ENCODE measurements around the gene ZNF329.

The ZNF329 gene

GRCh38 chr19:58118979-58119733, 31.4 kb downstream of the ZNF329 start:
- no peaks in the 10 kb centered on the region for H3K27me3 ChIP-seq (ENCODE audit: low read length)
- no peak overlapping the region for H3K27ac ChIP-seq (ENCODE audit: low read depth, low read length)
- H3K9ac ChIP-seq (ENCODE audit: low read length) = no peak overlapping the region
- no peaks in the 10 kb centered on the region for H3F3A ChIP-seq (ENCODE audit: insufficient read depth)
- no peak overlapping the region for H3K4me3 ChIP-seq (ENCODE audit: insufficient read depth, low read length, poor library complexity, severe bottlenecking)
- TF ChIP-seq CTCF (IDR thresholded peaks at IDR 0.05; ENCODE audit: insufficient read depth, low read length, poor library complexity, severe bottlenecking) (no peak), EZH2phosphoT487 (conservative IDR thresholded peaks at IDR 0.05; ENCODE audit: low read length) (no peak)
- peaks cover 46% of the 10 kb centered on the region for H3K9me3 ChIP-seq (ENCODE audit: insufficient read depth, low read length)
- no peak overlapping the region for H2AFZ ChIP-seq (ENCODE audit: low read depth, low read length, severe bottlenecking)
- H3K36me3 ChIP-seq (ENCODE audit: low read length) = no peaks in the 10 kb centered on the region
- no peaks in the 10 kb centered on the region for H3K79me2 ChIP-seq (ENCODE audit: insufficient read depth, low read length)
- H3K9me2 ChIP-seq (replicated peaks; ENCODE audit: insufficient read depth, low read length) = no peaks in the 10 kb centered on the region
- H4K20me1 ChIP-seq (ENCODE audit: low read depth, low read length) = no peaks in the 10 kb centered on the region
- H3K4me2 ChIP-seq (ENCODE audit: low read depth, low read length, poor library complexity, severe bottlenecking) = no peak overlapping the region

- Histone ChIP-seq H3K4me3 (ENCODE audit: insufficient read depth, low read length, poor library complexity, severe bottlenecking) (no peak overlapping the region), H3K79me2 (ENCODE audit: insufficient read depth, low read length) (no peaks in the 10 kb centered on the region), H3K9me3 (ENCODE audit: insufficient read depth, low read length) (peaks cover 34% of the 10 kb centered on the region)
Measured at GRCh38 chr19:58117841-58118575, 32.6 kb downstream of the ZNF329 start.

GRCh38 chr19:58108546-58108817, 42.1 kb downstream of the ZNF329 start:
- H3K4me2 ChIP-seq (ENCODE audit: low read depth, low read length, poor library complexity, severe bottlenecking) = no peak overlapping the region
- no peaks in the 10 kb centered on the region for H3K27me3 ChIP-seq (ENCODE audit: low read length)
- no peak overlapping the region for H3K27ac ChIP-seq (ENCODE audit: low read depth, low read length)
- no peak overlapping the region for H3K4me3 ChIP-seq (ENCODE audit: insufficient read depth, low read length, poor library complexity, severe bottlenecking)
- TF ChIP-seq EZH2phosphoT487 (conservative IDR thresholded peaks at IDR 0.05; ENCODE audit: low read length) (no peak), CTCF (IDR thresholded peaks at IDR 0.05; ENCODE audit: insufficient read depth, low read length, poor library complexity, severe bottlenecking) (no peak)
- H3F3A ChIP-seq (ENCODE audit: insufficient read depth) = no peaks in the 10 kb centered on the region
- no peaks in the 10 kb centered on the region for H3K36me3 ChIP-seq (ENCODE audit: low read length)
- H2AFZ ChIP-seq (ENCODE audit: low read depth, low read length, severe bottlenecking) = no peak overlapping the region
- no peaks in the 10 kb centered on the region for H4K20me1 ChIP-seq (ENCODE audit: low read depth, low read length)
- peaks cover 52% of the 10 kb centered on the region; the same call in 1 of the 2 replicates for H3K9me3 ChIP-seq (ENCODE audit: insufficient read depth, low read length)
- no peaks in the 10 kb centered on the region for H3K9me2 ChIP-seq (replicated peaks; ENCODE audit: insufficient read depth, low read length)
- no peak overlapping the region for H3K9ac ChIP-seq (ENCODE audit: low read length)
- H3K79me2 ChIP-seq (ENCODE audit: insufficient read depth, low read length) = no peaks in the 10 kb centered on the region

More at GRCh38 chr19:58117841-58118575, 32.6 kb downstream of the ZNF329 start:
- H3K9me2 ChIP-seq (replicated peaks; ENCODE audit: insufficient read depth, low read length) = no peaks in the 10 kb centered on the region
- no peaks in the 10 kb centered on the region for H3K36me3 ChIP-seq (ENCODE audit: low read length)
- H2AFZ ChIP-seq (ENCODE audit: low read depth, low read length, severe bottlenecking) = no peak overlapping the region
- no peak overlapping the region for H3K9ac ChIP-seq (ENCODE audit: low read length)
- no peaks in the 10 kb centered on the region for H3F3A ChIP-seq (ENCODE audit: insufficient read depth)
- H3K27ac ChIP-seq (ENCODE audit: low read depth, low read length) = no peak overlapping the region
- H3K27me3 ChIP-seq (ENCODE audit: low read length) = no peaks in the 10 kb centered on the region
- H3K4me2 ChIP-seq (ENCODE audit: low read depth, low read length, poor library complexity, severe bottlenecking) = no peak overlapping the region
- H4K20me1 ChIP-seq (ENCODE audit: low read depth, low read length) = no peaks in the 10 kb centered on the region
- TF ChIP-seq CTCF (IDR thresholded peaks at IDR 0.05; ENCODE audit: insufficient read depth, low read length, poor library complexity, severe bottlenecking) (no peak), EZH2phosphoT487 (conservative IDR thresholded peaks at IDR 0.05; ENCODE audit: low read length) (no peak)

Measured in SU-DHL-6 (cell line).